Measurements from ENCODE around the gene MCRIP1. TPM values are rescaled to one million over a fixed set of nuclear protein-coding genes. Genes with fewer than 3 reads are reported as not detected.

The MCRIP1 gene
- total RNA-seq, 8 experiments from 2014 or later, result 18.1 to 139 (median 101) TPM

GRCh38 chr17:81817758-81818147, 15.3 kb downstream of the MCRIP1 start:
- ATAC-seq (replicated peaks in 6 of 8), result no peak
- Histone ChIP-seq H3K4me1 (replicated peaks in 1 of 2) (peaks cover 14 to 23% of the 10 kb centered on the region in 2 donors), H3K4me3 (no peak overlapping the region), H3K27ac (peak overlapping the region in 1 of 2 donors; percentile 32)
- 10 to 60% (median 20%) methylated on average over 2 to 7 of the region's 7 CpGs; no CpG with 5 or more reads in 4 of the 10 experiments for WGBS, 10 experiments
- in situ Hi-C loops (cut with MboI; ENCODE audit: low pct_unique_long_range_greater_than_20kb in 2 of 9, low sequenced_read_pairs in 9 of 9, unreplicated experiment in 9 of 9), result no loop called here

DNA sequence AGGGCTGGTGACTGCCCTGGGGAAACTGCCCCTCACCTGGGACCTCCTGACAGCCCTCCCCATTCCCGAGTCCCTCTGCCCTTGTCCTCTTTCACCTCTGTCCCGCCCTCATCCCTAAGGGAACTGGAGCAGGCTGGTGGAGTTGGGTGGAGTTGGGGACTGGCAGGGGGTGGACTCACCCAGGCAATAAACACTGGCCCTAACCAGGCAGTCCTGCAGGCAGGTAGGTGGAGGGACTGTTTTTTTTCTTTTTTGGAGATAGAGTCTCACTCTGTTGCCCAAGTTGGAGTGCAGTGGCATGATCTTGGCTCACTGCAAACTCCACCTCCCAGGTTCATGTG, 17.5 kb downstream of the MCRIP1 start:
- H3K4me3 ChIP-seq, result no peak overlapping the region
- ATAC-seq (replicated peaks in 6 of 8), result peak in 1 of 8 experiments; percentile 3
- peaks cover 14 to 23% of the 10 kb centered on the region in 2 donors for H3K4me1 ChIP-seq (replicated peaks in 1 of 2)
- in situ Hi-C loops (cut with MboI; ENCODE audit: low pct_unique_long_range_greater_than_20kb in 2 of 9, low sequenced_read_pairs in 9 of 9, unreplicated experiment in 9 of 9), result no loop called here
- WGBS, 10 experiments, result no CpG with 5 or more reads among the region's 2 CpGs
- H3K27ac ChIP-seq, result peak overlapping the region in 1 of 2 donors; percentile 59

DNA sequence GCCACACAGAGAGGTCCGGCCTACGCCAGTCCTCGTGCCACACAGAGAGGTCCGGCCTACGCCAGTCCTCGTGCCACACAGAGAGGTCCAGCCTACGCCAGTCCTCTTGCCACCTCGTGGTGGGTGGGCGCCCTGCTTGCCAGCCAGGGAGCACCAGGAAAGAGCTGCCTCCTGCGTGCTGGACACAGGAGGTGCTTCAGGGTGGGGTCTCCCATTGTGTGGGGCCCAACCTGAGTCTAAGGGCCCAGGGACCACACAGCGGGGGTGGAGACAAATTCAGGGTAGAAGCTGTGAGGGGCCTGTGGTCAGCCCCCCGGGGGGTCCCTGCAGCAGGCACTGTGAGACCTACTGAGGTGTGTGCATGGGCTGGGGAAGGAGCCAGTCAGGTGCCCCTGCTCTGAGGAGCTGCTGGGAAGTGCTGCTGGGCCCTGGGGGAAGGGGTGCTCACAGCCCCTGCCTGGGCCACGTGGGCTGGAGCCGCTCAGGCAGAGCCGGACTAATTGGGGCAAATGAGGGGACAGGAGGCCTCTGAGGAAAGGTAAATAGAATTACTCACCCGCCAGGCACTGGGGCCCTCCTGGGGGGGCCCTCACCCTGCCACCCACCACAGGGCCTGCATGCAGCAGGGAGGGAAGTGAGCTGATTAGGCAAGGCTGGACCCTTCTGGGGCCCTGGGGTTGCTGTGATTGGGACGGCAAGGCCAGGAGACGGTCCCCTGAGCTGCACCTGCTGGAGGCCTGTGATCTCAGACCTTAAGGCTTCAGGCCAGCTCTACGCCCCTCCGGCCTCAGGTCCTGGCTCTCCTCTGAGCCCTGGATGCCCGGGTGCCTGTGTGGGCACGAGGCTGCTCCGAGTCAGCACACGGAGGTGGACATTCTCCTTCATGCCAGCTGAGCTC, 18.1 kb downstream of the MCRIP1 start:
- ATAC-seq (replicated peaks in 6 of 8), result peak in 6 of 8 experiments; percentile 27 to 92 (median 90)

DNA sequence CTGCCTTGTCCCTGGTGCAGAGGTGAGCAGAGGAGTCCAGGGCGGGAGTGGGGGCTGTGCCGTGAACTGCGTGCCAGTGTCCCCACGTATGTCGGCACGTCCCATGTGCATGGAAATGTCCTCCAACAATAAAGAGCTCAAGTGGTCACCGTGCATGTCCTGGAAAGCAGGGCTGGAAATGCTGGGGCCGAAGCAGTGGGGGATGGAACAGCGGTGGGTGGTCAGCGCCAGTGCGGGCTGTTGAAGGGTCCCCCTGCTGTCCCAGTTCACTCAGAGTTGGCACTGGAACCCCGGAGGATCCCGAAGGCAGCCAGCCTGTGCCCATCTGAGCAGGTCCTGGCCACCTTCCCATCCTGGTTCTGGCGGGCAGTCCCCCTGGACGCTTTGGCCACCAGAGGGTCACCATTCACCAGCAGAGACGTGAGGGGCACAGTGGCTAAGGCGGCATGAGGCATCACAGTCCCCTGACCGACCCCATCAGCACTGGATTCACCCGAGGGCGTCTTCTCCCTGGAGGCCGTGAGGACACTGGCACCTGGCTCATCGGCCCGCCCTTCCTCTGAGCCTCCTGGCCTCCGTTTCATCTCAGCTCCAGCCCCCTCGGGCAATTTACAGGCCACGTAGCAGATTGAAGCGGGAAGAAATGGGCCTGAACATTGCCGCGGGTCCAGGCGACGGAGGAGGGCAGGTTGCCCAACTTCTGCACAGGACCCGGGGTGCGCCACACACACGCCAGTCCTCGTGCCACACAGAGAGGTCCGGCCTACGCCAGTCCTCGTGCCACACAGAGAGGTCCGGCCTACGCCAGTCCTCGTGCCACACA, 19.0 kb downstream of the MCRIP1 start:
- WGBS, 10 experiments, result 90 to 100% methylated on average over 1 to 7 of the region's 41 CpGs; no CpG with 5 or more reads in 8 of the 10 experiments
- no peak for ATAC-seq (replicated peaks in 6 of 8)
- in situ Hi-C loops (cut with MboI; ENCODE audit: low pct_unique_long_range_greater_than_20kb in 2 of 9, low sequenced_read_pairs in 9 of 9, unreplicated experiment in 9 of 9), result no loop called here
- Histone ChIP-seq H3K27ac (no peak overlapping the region), H3K4me1 (replicated peaks in 1 of 2) (peaks cover 14 to 23% of the 10 kb centered on the region in 2 donors), H3K4me3 (no peak overlapping the region)

More for the DNA sequence above, 18.1 kb downstream of the MCRIP1 start:
- WGBS, 10 experiments, result 20% methylated on average over 1 of the region's 24 CpGs; no CpG with 5 or more reads in 9 of the 10 experiments
- Histone ChIP-seq H3K4me1 (replicated peaks in 1 of 2) (peaks cover 14 to 23% of the 10 kb centered on the region in 2 donors), H3K4me3 (no peak overlapping the region), H3K27ac (peak overlapping the region in 1 of 2 donors; percentile 61)
- in situ Hi-C loops (cut with MboI; ENCODE audit: low pct_unique_long_range_greater_than_20kb in 2 of 9, low sequenced_read_pairs in 9 of 9, unreplicated experiment in 9 of 9), result no loop called here

DNA sequence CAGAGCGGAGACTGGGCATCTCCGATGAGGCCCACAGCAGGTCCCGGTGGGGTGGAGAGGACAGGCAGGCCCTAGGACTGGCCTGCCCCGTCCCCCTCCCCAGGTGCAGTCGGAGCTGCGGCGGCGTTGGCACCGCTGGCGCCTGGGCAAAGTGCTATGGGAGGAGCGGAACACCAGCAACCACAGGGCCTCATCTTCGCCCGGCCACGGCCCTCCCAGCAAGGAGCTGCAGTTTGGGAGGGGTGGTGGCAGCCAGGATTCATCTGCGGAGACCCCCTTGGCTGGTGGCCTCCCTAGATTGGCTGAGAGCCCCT, 19.8 kb downstream of the MCRIP1 start:
- in situ Hi-C loops (cut with MboI; ENCODE audit: low pct_unique_long_range_greater_than_20kb in 2 of 9, low sequenced_read_pairs in 9 of 9, unreplicated experiment in 9 of 9), result no loop called here
- no peak overlapping the region for H3K4me3 ChIP-seq
- 80 to 98% (median 97%) methylated on average over 1 to 8 of the region's 15 CpGs; no CpG with 5 or more reads in 7 of the 10 experiments for WGBS, 10 experiments
- ATAC-seq (replicated peaks in 6 of 8), result no peak
- no peak overlapping the region for H3K27ac ChIP-seq
- H3K4me1 ChIP-seq (replicated peaks in 1 of 2), result peaks cover 14 to 23% of the 10 kb centered on the region in 2 donors

DNA sequence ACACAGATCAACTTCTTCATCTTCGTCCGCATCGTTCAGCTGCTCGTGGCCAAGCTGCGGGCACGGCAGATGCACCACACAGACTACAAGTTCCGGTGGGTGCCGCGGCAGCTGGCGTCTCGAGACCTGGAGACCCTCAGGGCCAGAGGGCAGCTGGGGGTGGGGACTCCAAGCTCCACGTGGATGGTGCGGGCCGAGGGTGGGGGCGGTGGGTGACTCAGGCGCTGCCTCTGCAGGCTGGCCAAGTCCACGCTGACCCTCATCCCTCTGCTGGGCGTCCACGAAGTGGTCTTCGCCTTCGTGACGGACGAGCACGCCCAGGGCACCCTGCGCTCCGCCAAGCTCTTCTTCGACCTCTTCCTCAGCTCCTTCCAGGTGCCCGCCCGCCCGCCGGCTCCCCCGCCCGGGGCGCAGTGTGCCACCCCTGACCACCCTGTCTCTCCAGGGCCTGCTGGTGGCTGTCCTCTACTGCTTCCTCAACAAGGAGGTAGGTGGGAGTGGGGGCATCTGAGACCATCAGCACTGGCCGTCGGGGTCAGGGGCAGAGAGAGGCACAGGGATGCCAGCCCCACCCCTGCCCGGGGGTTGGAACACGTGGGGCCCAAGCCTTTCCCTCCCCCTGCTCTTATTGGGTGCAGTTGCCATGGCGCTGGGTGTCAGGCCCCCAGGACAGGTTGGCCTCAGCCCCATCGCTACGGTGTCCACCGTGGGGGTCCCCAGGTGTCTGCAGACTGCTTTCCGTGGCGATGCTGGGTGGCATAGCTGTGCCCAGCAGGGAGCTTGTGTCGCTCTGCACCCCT, 20.3 kb downstream of the MCRIP1 start:
- ATAC-seq (replicated peaks in 6 of 8), result no peak
- H3K4me1 ChIP-seq (replicated peaks in 1 of 2), result peaks cover 12 to 20% of the 10 kb centered on the region in 2 donors
- in situ Hi-C loops (cut with MboI; ENCODE audit: low pct_unique_long_range_greater_than_20kb in 2 of 9, low sequenced_read_pairs in 9 of 9, unreplicated experiment in 9 of 9), result no loop called here
- 75 to 100% (median 85%) methylated on average over 1 to 7 of the region's 45 CpGs; no CpG with 5 or more reads in 7 of the 10 experiments for WGBS, 10 experiments
- H3K27ac ChIP-seq, result no peak overlapping the region
- no peak overlapping the region for H3K4me3 ChIP-seq

- in situ Hi-C loops (cut with MboI; ENCODE audit: low pct_unique_long_range_greater_than_20kb in 2 of 9, low sequenced_read_pairs in 9 of 9, unreplicated experiment in 9 of 9), result no loop called here
- H3K27ac ChIP-seq, result no peak overlapping the region
- no peak for ATAC-seq (replicated peaks in 6 of 8)
- H3K4me1 ChIP-seq (replicated peaks in 1 of 2), result peaks cover 11 to 12% of the 10 kb centered on the region in 2 donors
- WGBS, 10 experiments, result 49 to 60% methylated on average over 1 to 2 of the region's 24 CpGs; no CpG with 5 or more reads in 8 of the 10 experiments
- no peak overlapping the region for H3K4me3 ChIP-seq
Observed at GRCh38 chr17:81811705-81812570, 21.2 kb downstream of the MCRIP1 start.

DNA sequence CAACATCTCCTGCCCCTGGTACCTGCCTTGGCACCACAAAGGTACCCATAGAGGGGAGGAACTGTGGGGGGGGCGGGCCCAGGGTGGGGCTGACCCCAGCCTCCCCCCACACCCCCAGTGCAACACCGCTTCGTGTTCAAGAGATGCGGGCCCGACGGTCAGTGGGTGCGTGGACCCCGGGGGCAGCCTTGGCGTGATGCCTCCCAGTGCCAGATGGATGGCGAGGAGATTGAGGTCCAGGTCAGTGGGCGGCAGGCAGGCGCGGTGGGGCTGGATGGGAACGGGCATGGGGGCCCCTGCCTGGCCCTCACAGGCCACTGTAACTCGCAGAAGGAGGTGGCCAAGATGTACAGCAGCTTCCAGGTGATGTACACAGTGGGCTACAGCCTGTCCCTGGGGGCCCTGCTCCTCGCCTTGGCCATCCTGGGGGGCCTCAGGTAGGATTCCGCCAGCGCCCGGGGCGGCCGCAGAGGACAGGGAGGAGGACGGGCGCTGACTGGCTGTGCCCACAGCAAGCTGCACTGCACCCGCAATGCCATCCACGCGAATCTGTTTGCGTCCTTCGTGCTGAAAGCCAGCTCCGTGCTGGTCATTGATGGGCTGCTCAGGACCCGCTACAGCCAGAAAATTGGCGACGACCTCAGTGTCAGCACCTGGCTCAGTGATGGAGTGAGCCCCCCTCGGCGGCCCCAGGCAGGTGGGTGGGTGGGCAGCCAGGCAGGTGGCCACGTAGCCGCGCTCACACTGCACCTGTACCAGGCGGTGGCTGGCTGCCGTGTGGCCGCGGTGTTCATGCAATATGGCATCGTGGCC, 22.0 kb downstream of the MCRIP1 start:
- WGBS, 10 experiments, result 18 to 74% (median 50%) methylated on average over 1 to 4 of the region's 42 CpGs; no CpG with 5 or more reads in 6 of the 10 experiments
- in situ Hi-C loops (cut with MboI; ENCODE audit: low pct_unique_long_range_greater_than_20kb in 2 of 9, low sequenced_read_pairs in 9 of 9, unreplicated experiment in 9 of 9), result no loop called here
- H3K4me3 ChIP-seq, result no peak overlapping the region
- no peak overlapping the region for H3K27ac ChIP-seq
- ATAC-seq (replicated peaks in 6 of 8), result no peak
- peaks cover 11 to 12% of the 10 kb centered on the region in 2 donors for H3K4me1 ChIP-seq (replicated peaks in 1 of 2)

GRCh38 chr17:81810476-81810875, 22.6 kb downstream of the MCRIP1 start:
- Histone ChIP-seq H3K4me1 (replicated peaks in 1 of 2) (peaks cover 8 to 11% of the 10 kb centered on the region in 2 donors), H3K27ac (no peak overlapping the region), H3K4me3 (no peak overlapping the region)
- no peak for ATAC-seq (replicated peaks in 6 of 8)
- WGBS, 10 experiments, result no CpG with 5 or more reads among the region's 8 CpGs
- in situ Hi-C loops (cut with MboI; ENCODE audit: low pct_unique_long_range_greater_than_20kb in 2 of 9, low sequenced_read_pairs in 9 of 9, unreplicated experiment in 9 of 9), result no loop called here

DNA sequence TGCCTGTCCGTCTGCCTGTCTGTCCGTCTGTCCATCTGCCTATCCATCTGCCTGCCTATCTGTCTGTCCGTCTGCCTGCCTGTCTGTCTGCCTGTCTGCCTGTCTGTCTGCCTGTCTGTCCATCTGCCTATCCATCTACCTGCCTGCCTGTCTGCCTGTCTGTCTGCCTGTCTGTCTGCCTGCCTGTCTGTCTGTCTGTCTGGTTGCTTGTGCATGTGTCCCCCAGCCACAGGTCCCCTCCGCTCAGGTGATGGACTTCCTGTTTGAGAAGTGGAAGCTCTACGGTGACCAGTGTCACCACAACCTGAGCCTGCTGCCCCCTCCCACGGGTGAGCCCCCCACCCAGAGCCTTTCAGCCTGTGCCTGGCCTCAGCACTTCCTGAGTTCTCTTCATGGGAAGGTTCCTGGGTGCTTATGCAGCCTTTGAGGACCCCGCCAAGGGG, 23.5 kb downstream of the MCRIP1 start:
- ATAC-seq (replicated peaks in 6 of 8), result no peak
- Histone ChIP-seq H3K4me3 (no peak overlapping the region), H3K4me1 (replicated peaks in 1 of 2) (peaks cover 5% of the 10 kb centered on the region in 2 donors), H3K27ac (no peak overlapping the region)
- in situ Hi-C loops (cut with MboI; ENCODE audit: low pct_unique_long_range_greater_than_20kb in 2 of 9, low sequenced_read_pairs in 9 of 9, unreplicated experiment in 9 of 9), result no loop called here
- WGBS, 10 experiments, result 33 to 75% (median 43%) methylated on average over 1 to 5 of the region's 7 CpGs; no CpG with 5 or more reads in 6 of the 10 experiments

DNA sequence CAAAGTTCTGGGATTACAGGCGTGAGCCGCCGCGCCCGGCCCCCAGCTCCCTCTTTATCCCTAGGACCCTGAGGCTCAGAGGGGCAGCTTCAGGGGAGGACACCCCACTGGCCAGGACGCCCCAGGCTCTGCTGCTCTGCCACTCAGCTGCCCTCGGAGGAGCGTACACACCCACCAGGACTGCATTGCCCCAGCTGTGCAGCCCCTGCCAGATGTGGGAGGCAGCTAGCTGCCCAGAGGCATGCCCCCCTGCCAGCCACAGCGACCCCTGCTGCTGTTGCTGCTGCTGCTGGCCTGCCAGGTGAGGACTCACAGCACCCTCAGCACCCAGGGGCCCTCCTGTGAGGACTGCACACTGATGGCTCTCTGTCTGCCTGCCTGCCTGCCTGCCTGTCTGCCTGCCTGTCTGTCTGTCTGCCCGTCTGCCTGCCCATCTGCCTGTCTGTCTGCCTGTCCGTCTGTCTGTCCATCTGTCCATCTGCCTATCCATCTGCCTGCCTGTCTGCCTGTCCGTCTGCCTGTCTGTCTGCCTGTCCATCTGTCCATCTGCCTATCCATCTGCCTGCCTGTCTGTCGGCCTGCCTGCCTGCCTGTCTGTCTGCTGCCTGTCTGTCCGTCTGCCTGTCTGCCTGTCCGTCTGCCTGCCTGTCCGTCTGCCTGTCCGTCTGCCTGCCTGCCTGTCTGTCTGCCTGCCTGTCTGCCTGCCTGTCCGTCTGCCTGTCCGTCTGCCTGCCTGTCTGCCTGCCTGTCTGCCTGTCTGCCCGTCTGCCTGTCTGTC, 24.1 kb downstream of the MCRIP1 start:
- in situ Hi-C loops (cut with MboI; ENCODE audit: low pct_unique_long_range_greater_than_20kb in 2 of 9, low sequenced_read_pairs in 9 of 9, unreplicated experiment in 9 of 9), result no loop called here
- WGBS, 10 experiments, result 30 to 100% (median 55%) methylated on average over 1 to 6 of the region's 20 CpGs; no CpG with 5 or more reads in 4 of the 10 experiments
- Histone ChIP-seq H3K4me3 (no peak overlapping the region), H3K4me1 (replicated peaks in 1 of 2) (peaks cover 5 to 11% of the 10 kb centered on the region in 2 donors), H3K27ac (no peak overlapping the region)
- peak in 1 of 8 experiments; percentile 14 for ATAC-seq (replicated peaks in 6 of 8)

All from motor neuron (in vitro differentiated cells).